Measurements from ENCODE around the gene GRIK4. TPM values are rescaled to one million over a fixed set of nuclear protein-coding genes. Genes with fewer than 3 reads are reported as not detected.
A peak's percentile ranks its signal among the peaks of the same experiment; 100 is the strongest.

The GRIK4 gene
- total and polyA plus RNA-seq, 2 donors from 2014 or later: 0.25 TPM; not detected in 1

DNA sequence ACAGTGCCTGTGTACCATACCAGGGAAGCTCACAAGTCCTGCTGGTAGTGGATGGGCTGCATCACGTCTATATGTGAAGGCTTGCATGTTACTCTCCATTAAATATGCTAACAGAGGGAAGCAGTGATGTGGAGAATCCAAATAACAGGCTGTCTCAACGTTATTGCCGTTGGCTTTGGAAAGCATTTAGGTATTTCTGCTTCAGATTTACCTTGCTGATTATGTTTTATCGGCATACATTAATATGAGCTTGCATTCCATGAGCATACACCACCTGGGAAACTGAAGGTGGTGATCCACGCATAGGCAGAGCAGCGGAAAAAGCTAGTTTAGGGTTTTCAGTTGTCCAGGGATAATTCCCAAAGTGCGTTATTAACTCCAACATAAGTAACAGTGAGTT lies 175.0 kb downstream of the GRIK4 start:
- Histone ChIP-seq H3K36me3 (ENCODE audit: control insufficient read depth in 2 of 3, insufficient read depth in 3 of 3, low read length in 3 of 3) (no peaks in the 10 kb centered on the region), H3K27me3 (ENCODE audit: control insufficient read depth, insufficient read depth, low read length) (no peaks in the 10 kb centered on the region), H3K4me3 (ENCODE audit: low read length in 3 of 3) (no peak overlapping the region), H3K9me3 (ENCODE audit: control insufficient read depth in 2 of 3, insufficient read depth in 1 of 3, low read length in 3 of 3) (no peaks in the 10 kb centered on the region), H3K4me1 (ENCODE audit: control insufficient read depth in 2 of 3, insufficient read depth in 2 of 3, low read depth in 1 of 3, low read length in 3 of 3) (no peaks in the 10 kb centered on the region), H3K27ac (ENCODE audit: low read depth in 2 of 2, low read length in 2 of 2) (no peak overlapping the region), H3K9ac (ENCODE audit: low read length in 3 of 3) (no peak overlapping the region)
- TF ChIP-seq, protein P1, sequence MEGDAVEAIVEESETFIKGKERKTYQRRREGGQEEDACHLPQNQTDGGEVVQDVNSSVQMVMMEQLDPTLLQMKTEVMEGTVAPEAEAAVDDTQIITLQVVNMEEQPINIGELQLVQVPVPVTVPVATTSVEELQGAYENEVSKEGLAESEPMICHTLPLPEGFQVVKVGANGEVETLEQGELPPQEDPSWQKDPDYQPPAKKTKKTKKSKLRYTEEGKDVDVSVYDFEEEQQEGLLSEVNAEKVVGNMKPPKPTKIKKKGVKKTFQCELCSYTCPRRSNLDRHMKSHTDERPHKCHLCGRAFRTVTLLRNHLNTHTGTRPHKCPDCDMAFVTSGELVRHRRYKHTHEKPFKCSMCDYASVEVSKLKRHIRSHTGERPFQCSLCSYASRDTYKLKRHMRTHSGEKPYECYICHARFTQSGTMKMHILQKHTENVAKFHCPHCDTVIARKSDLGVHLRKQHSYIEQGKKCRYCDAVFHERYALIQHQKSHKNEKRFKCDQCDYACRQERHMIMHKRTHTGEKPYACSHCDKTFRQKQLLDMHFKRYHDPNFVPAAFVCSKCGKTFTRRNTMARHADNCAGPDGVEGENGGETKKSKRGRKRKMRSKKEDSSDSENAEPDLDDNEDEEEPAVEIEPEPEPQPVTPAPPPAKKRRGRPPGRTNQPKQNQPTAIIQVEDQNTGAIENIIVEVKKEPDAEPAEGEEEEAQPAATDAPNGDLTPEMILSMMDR (IDR thresholded peaks at IDR 0.05; ENCODE audit: borderline replicate concordance, extremely low read depth, insufficient read depth): no peak
- intact Hi-C loops (cut with DNase I): loop anchor here (5.0 to 10.0 kb wide), 2 partner anchors 174 to 268 kb away; partner anchors contain the start of gene GRIK4
- DNase-seq (no peak), FAIRE-seq (no peak)

DNA sequence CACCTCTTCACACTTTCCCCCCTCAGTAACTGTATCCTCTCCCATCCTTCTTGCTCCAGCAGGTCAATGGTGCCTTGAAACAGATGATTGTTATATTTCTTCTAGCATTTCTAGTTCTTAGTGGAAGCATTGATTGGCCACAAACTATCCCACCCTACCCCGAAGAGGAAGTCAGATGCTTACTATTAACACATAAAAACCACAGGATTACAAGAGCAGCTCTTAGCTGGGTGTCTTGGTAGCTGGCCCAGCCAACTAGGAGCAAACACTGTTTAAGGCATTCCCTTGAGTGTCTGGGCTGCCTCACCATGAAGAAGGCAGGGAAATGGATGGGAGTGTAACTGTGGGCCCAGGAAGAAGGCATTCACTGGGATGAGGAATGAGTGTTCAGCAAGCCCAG lies 176.6 kb downstream of the GRIK4 start:
- no peaks in the 10 kb centered on the region for H3K27me3 ChIP-seq (ENCODE audit: control insufficient read depth, insufficient read depth, low read length)
- H3K9me3 ChIP-seq (ENCODE audit: control insufficient read depth in 2 of 3, insufficient read depth in 1 of 3, low read length in 3 of 3): no peaks in the 10 kb centered on the region
- H3K36me3 ChIP-seq (ENCODE audit: control insufficient read depth in 2 of 3, insufficient read depth in 3 of 3, low read length in 3 of 3): no peaks in the 10 kb centered on the region
- no peak overlapping the region for H3K27ac ChIP-seq (ENCODE audit: low read depth in 2 of 2, low read length in 2 of 2)
- TF ChIP-seq, protein P1 (IDR thresholded peaks at IDR 0.05; ENCODE audit: borderline replicate concordance, extremely low read depth, insufficient read depth): no peak
- intact Hi-C loops (cut with DNase I): loop anchor here (5.0 to 10.0 kb wide), 2 partner anchors 176 to 267 kb away; partner anchors contain the start of gene GRIK4
- FAIRE-seq (no peak), DNase-seq (no peak)
- H3K9ac ChIP-seq (ENCODE audit: low read length in 3 of 3): no peak overlapping the region
- H3K4me1 ChIP-seq (ENCODE audit: control insufficient read depth in 2 of 3, insufficient read depth in 2 of 3, low read depth in 1 of 3, low read length in 3 of 3): no peaks in the 10 kb centered on the region
- H3K4me3 ChIP-seq (ENCODE audit: low read length in 3 of 3): no peak overlapping the region

DNA sequence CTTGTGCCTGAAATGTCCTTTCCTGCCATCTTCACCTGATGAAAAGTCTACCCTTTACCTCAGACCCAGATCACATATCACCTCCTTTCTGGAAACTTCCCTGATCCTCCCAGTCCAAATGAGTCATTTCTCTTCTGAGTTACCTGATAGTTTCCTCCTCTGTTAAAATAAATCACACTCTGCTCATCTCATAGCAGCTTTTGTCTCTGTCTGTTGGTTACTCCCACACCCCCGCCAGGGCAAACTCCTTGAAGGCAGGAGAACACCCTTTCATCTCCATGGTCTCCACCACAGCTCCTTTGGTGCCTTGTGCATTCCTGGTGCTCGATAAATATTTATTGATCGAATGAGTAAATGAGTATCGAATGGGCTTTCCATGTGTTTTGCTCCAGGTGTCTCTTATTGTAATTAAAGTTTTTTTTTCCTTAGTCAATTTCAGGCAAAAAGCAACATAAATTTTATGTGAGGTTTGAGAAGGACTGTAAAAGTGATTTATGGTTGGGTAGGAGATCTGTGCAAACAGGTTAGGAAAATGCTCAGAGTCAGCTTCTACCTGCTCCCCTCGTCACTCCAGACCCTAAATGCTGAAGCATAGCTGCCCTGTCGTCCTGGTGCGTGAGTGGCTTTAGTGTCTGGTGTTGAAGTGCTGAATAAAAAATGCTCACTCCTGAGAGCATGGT lies 178.2 kb downstream of the GRIK4 start:
- intact Hi-C loops (cut with DNase I): loop anchor here (5.0 to 10.0 kb wide), 2 partner anchors 177 to 265 kb away; partner anchors contain the start of gene GRIK4
- no peak for FAIRE-seq
- TF ChIP-seq, protein P1 (IDR thresholded peaks at IDR 0.05; ENCODE audit: borderline replicate concordance, extremely low read depth, insufficient read depth): no peak

More for the DNA sequence above, 178.2 kb downstream of the GRIK4 start:
- Histone ChIP-seq H3K27me3 (ENCODE audit: control insufficient read depth, insufficient read depth, low read length) (no peaks in the 10 kb centered on the region), H3K36me3 (ENCODE audit: control insufficient read depth in 2 of 3, insufficient read depth in 3 of 3, low read length in 3 of 3) (no peaks in the 10 kb centered on the region), H3K27ac (ENCODE audit: low read depth in 2 of 2, low read length in 2 of 2) (no peak overlapping the region), H3K4me1 (ENCODE audit: control insufficient read depth in 2 of 3, insufficient read depth in 2 of 3, low read depth in 1 of 3, low read length in 3 of 3) (no peaks in the 10 kb centered on the region), H3K4me3 (ENCODE audit: low read length in 3 of 3) (no peak overlapping the region), H3K9ac (ENCODE audit: low read length in 3 of 3) (no peak overlapping the region), H3K9me3 (ENCODE audit: control insufficient read depth in 2 of 3, insufficient read depth in 1 of 3, low read length in 3 of 3) (no peaks in the 10 kb centered on the region)
- DNase-seq: peak in 3 of 5 donors; percentile 71 to 84 (median 75)

Measured in kidney (tissue), 14 donors.